ENCODE data around the gene CYP2E1.
"Not testable (repeated sequence)": the region's sequence is repeated elsewhere in the genome, so short reads cannot be mapped to it uniquely, and the experiment has no call there.

The CYP2E1 gene

GRCh38 chr10:133526957-133527588, at the start of gene CYP2E1:
Gene CYP2E1, plus strand, starts transcription at chr10:133527363. Its CDS starts 33 bp downstream, at chr10:133527396.
- Histone ChIP-seq H3K27me3 (ENCODE audit: insufficient read depth, low read length) (no peaks in the 10 kb centered on the region), H3K36me3 (ENCODE audit: insufficient read depth, low read depth, low read length) (no peaks in the 10 kb centered on the region), H3K4me3 (ENCODE audit: low read length) (no peak within 1 kb of the TSS), H3K27ac (ENCODE audit: low read length) (no peak within 1 kb of the TSS), H3K9me3 (ENCODE audit: insufficient read depth, low read depth, low read length) (peaks cover 98% of the 10 kb centered on the region), H3K4me1 (ENCODE audit: insufficient read depth, low read length) (no peaks in the 10 kb centered on the region), H3K9ac (ENCODE audit: low read depth, low read length) (no peak within 1 kb of the TSS)

GRCh38 chr10:133481086-133481643, 46.0 kb upstream of the CYP2E1 start:
- no peaks in the 10 kb centered on the region for H3K36me3 ChIP-seq (ENCODE audit: insufficient read depth, low read depth, low read length)
- no peak overlapping the region for H3K4me3 ChIP-seq (ENCODE audit: low read length)
- no peak overlapping the region for H3K27ac ChIP-seq (ENCODE audit: low read length)
- no peaks in the 10 kb centered on the region for H3K4me1 ChIP-seq (ENCODE audit: insufficient read depth, low read length)
- no peaks in the 10 kb centered on the region for H3K27me3 ChIP-seq (ENCODE audit: insufficient read depth, low read length)
- no peak overlapping the region for H3K9ac ChIP-seq (ENCODE audit: low read depth, low read length)
- peaks cover 52% of the 10 kb centered on the region for H3K9me3 ChIP-seq (ENCODE audit: insufficient read depth, low read depth, low read length)

GRCh38 chr10:133481657-133482056, 45.5 kb upstream of the CYP2E1 start:
- Histone ChIP-seq H3K27ac (ENCODE audit: low read length) (no peak overlapping the region), H3K4me3 (ENCODE audit: low read length) (no peak overlapping the region), H3K4me1 (ENCODE audit: insufficient read depth, low read length) (no peaks in the 10 kb centered on the region), H3K36me3 (ENCODE audit: insufficient read depth, low read depth, low read length) (no peaks in the 10 kb centered on the region), H3K27me3 (ENCODE audit: insufficient read depth, low read length) (no peaks in the 10 kb centered on the region), H3K9me3 (ENCODE audit: insufficient read depth, low read depth, low read length) (peaks cover 51% of the 10 kb centered on the region), H3K9ac (ENCODE audit: low read depth, low read length) (no peak overlapping the region)

- Histone ChIP-seq H3K27me3 (ENCODE audit: insufficient read depth, low read length) (no peaks in the 10 kb centered on the region), H3K4me3 (ENCODE audit: low read length) (no peak overlapping the region), H3K9ac (ENCODE audit: low read depth, low read length) (no peak overlapping the region), H3K4me1 (ENCODE audit: insufficient read depth, low read length) (no peaks in the 10 kb centered on the region), H3K9me3 (ENCODE audit: insufficient read depth, low read depth, low read length) (peaks cover 79% of the 10 kb centered on the region), H3K36me3 (ENCODE audit: insufficient read depth, low read depth, low read length) (no peaks in the 10 kb centered on the region), H3K27ac (ENCODE audit: low read length) (no peak overlapping the region)
Measured at GRCh38 chr10:133484818-133485217, 42.3 kb upstream of the CYP2E1 start.

- no peaks in the 10 kb centered on the region for H3K4me1 ChIP-seq (ENCODE audit: insufficient read depth, low read length)
- H3K27ac ChIP-seq (ENCODE audit: low read length) = no peak overlapping the region
- H3K4me3 ChIP-seq (ENCODE audit: low read length) = no peak overlapping the region
- peaks cover 84% of the 10 kb centered on the region for H3K9me3 ChIP-seq (ENCODE audit: insufficient read depth, low read depth, low read length)
- H3K27me3 ChIP-seq (ENCODE audit: insufficient read depth, low read length) = no peaks in the 10 kb centered on the region
- H3K9ac ChIP-seq (ENCODE audit: low read depth, low read length) = no peak overlapping the region
- H3K36me3 ChIP-seq (ENCODE audit: insufficient read depth, low read depth, low read length) = no peaks in the 10 kb centered on the region
Measured at GRCh38 chr10:133487085-133487484, 40.1 kb upstream of the CYP2E1 start.

GRCh38 chr10:133488354-133488753, 38.8 kb upstream of the CYP2E1 start:
- Histone ChIP-seq H3K4me1 (ENCODE audit: insufficient read depth, low read length) (no peaks in the 10 kb centered on the region), H3K27me3 (ENCODE audit: insufficient read depth, low read length) (no peaks in the 10 kb centered on the region), H3K9me3 (ENCODE audit: insufficient read depth, low read depth, low read length) (peaks cover 84% of the 10 kb centered on the region), H3K9ac (ENCODE audit: low read depth, low read length) (no peak overlapping the region), H3K36me3 (ENCODE audit: insufficient read depth, low read depth, low read length) (no peaks in the 10 kb centered on the region), H3K27ac (ENCODE audit: low read length) (no peak overlapping the region), H3K4me3 (ENCODE audit: low read length) (no peak overlapping the region; the same call in 1 of the 2 replicates)

- Histone ChIP-seq H3K27ac (ENCODE audit: low read length) (no peak overlapping the region), H3K36me3 (ENCODE audit: insufficient read depth, low read depth, low read length) (no peaks in the 10 kb centered on the region), H3K4me3 (ENCODE audit: low read length) (no peak overlapping the region), H3K9me3 (ENCODE audit: insufficient read depth, low read depth, low read length) (peaks cover 83% of the 10 kb centered on the region), H3K4me1 (ENCODE audit: insufficient read depth, low read length) (no peaks in the 10 kb centered on the region), H3K27me3 (ENCODE audit: insufficient read depth, low read length) (no peaks in the 10 kb centered on the region), H3K9ac (ENCODE audit: low read depth, low read length) (no peak overlapping the region)
Measured at GRCh38 chr10:133489816-133490588, 37.2 kb upstream of the CYP2E1 start.

- peaks cover 81% of the 10 kb centered on the region for H3K9me3 ChIP-seq (ENCODE audit: insufficient read depth, low read depth, low read length)
Measured at GRCh38 chr10:133493562-133493961, 33.6 kb upstream of the CYP2E1 start.

GRCh38 chr10:133497363-133497762, 29.8 kb upstream of the CYP2E1 start:
- not testable (repeated sequence) for H3K36me3 ChIP-seq (ENCODE audit: insufficient read depth, low read depth, low read length); H3K4me3 ChIP-seq (ENCODE audit: low read length); H3K4me1 ChIP-seq (ENCODE audit: insufficient read depth, low read length); H3K9ac ChIP-seq (ENCODE audit: low read depth, low read length); H3K27ac ChIP-seq (ENCODE audit: low read length); H3K27me3 ChIP-seq (ENCODE audit: insufficient read depth, low read length)
- peaks cover 84% of the 10 kb centered on the region for H3K9me3 ChIP-seq (ENCODE audit: insufficient read depth, low read depth, low read length)

More at GRCh38 chr10:133493562-133493961, 33.6 kb upstream of the CYP2E1 start:
- not testable (repeated sequence) for H3K27me3 ChIP-seq (ENCODE audit: insufficient read depth, low read length); H3K4me1 ChIP-seq (ENCODE audit: insufficient read depth, low read length); H3K4me3 ChIP-seq (ENCODE audit: low read length); H3K9ac ChIP-seq (ENCODE audit: low read depth, low read length); H3K27ac ChIP-seq (ENCODE audit: low read length); H3K36me3 ChIP-seq (ENCODE audit: insufficient read depth, low read depth, low read length)

GRCh38 chr10:133499176-133499575, 28.0 kb upstream of the CYP2E1 start:
- H3K36me3 ChIP-seq (ENCODE audit: insufficient read depth, low read depth, low read length); H3K4me1 ChIP-seq (ENCODE audit: insufficient read depth, low read length); H3K4me3 ChIP-seq (ENCODE audit: low read length); H3K9ac ChIP-seq (ENCODE audit: low read depth, low read length); H3K27ac ChIP-seq (ENCODE audit: low read length); H3K27me3 ChIP-seq (ENCODE audit: insufficient read depth, low read length): not testable (repeated sequence)
- peaks cover 77% of the 10 kb centered on the region for H3K9me3 ChIP-seq (ENCODE audit: insufficient read depth, low read depth, low read length)

- H3K36me3 ChIP-seq (ENCODE audit: insufficient read depth, low read depth, low read length); H3K4me3 ChIP-seq (ENCODE audit: low read length); H3K27ac ChIP-seq (ENCODE audit: low read length); H3K9ac ChIP-seq (ENCODE audit: low read depth, low read length); H3K4me1 ChIP-seq (ENCODE audit: insufficient read depth, low read length); H3K27me3 ChIP-seq (ENCODE audit: insufficient read depth, low read length): not testable (repeated sequence)
- H3K9me3 ChIP-seq (ENCODE audit: insufficient read depth, low read depth, low read length) = peaks cover 63% of the 10 kb centered on the region
Measured at GRCh38 chr10:133500897-133501296, 26.3 kb upstream of the CYP2E1 start.

GRCh38 chr10:133509700-133510099, 17.5 kb upstream of the CYP2E1 start:
- H3K36me3 ChIP-seq (ENCODE audit: insufficient read depth, low read depth, low read length) = no peaks in the 10 kb centered on the region
- no peak overlapping the region for H3K4me3 ChIP-seq (ENCODE audit: low read length)
- no peak overlapping the region for H3K9ac ChIP-seq (ENCODE audit: low read depth, low read length)
- H3K27me3 ChIP-seq (ENCODE audit: insufficient read depth, low read length) = no peaks in the 10 kb centered on the region
- H3K4me1 ChIP-seq (ENCODE audit: insufficient read depth, low read length) = no peaks in the 10 kb centered on the region
- H3K27ac ChIP-seq (ENCODE audit: low read length) = no peak overlapping the region
- H3K9me3 ChIP-seq (ENCODE audit: insufficient read depth, low read depth, low read length) = peaks cover 83% of the 10 kb centered on the region

Measured in iPS-20b (cell line).